Measurements from ENCODE around the gene CDC20.

Gene CDC20

DNA sequence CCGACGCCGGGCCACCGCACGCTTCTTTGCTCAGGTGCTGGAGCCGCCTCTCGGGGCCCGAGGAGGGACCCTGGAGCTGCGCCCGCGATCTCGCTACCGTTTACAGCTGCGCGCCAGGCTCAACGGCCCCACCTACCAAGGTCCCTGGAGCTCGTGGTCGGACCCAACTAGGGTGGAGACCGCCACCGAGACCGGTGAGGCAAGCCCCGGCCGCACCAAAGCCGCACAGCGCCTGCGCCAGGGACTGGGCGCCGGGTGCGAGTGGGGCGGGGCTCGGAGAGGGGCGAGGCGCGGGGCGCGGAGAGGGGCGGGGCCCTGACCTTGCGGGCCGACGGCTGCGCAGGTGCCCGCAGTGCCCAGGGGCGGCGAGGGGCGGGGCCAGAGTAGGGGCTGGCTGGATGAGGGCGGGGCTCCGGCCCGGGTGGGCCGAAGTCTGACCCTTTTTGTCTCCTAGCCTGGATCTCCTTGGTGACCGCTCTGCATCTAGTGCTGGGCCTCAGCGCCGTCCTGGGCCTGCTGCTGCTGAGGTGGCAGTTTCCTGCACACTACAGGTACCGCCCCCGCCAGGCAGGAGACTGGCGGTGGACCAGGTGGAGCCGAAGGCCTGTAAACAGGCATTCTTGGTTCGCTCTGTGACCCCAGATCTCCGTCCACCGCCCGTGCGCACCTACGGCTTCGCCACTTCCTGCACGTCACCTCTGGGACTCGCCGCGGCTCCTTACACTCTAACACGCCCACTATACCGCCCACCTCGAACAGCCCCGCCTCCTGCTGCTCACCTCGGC, 9.8 kb upstream of the CDC20 start:
- TF ChIP-seq, protein P1, sequence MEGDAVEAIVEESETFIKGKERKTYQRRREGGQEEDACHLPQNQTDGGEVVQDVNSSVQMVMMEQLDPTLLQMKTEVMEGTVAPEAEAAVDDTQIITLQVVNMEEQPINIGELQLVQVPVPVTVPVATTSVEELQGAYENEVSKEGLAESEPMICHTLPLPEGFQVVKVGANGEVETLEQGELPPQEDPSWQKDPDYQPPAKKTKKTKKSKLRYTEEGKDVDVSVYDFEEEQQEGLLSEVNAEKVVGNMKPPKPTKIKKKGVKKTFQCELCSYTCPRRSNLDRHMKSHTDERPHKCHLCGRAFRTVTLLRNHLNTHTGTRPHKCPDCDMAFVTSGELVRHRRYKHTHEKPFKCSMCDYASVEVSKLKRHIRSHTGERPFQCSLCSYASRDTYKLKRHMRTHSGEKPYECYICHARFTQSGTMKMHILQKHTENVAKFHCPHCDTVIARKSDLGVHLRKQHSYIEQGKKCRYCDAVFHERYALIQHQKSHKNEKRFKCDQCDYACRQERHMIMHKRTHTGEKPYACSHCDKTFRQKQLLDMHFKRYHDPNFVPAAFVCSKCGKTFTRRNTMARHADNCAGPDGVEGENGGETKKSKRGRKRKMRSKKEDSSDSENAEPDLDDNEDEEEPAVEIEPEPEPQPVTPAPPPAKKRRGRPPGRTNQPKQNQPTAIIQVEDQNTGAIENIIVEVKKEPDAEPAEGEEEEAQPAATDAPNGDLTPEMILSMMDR (conservative IDR thresholded peaks at IDR 0.05; ENCODE audit: low read depth): no peak
- ChIA-PET POLR2A (ENCODE audit: low non-redundant PET) (no interaction called here), CTCF (interaction anchor here (0.7 to 0.9 kb wide), 3 partner anchors 63 to 122 kb away, joined by 3 to 5 read pairs (median 4); partner anchors contain the start of gene C1orf210)
- DNase-seq (ENCODE audit: low spot score): peak; percentile 85
- H3K27ac ChIP-seq: peak overlapping the region; percentile 93

- CTCF ChIA-PET: interaction anchor here (0.7 kb wide), 1 partner anchor 213 kb away, joined by 4 read pairs; no protein-coding TSS in a partner anchor
- DNase-seq (ENCODE audit: low spot score): no peak
- TF ChIP-seq, protein P1 (conservative IDR thresholded peaks at IDR 0.05; ENCODE audit: low read depth): no peak
- H3K27ac ChIP-seq: peak overlapping the region; percentile 93
- POLR2A ChIA-PET (ENCODE audit: low non-redundant PET): no interaction called here
These were observed 9.0 kb upstream of the CDC20 start for GRCh38 chr1:43349594-43350306.

- H3K27ac ChIP-seq: no peak overlapping the region; the same call in 1 of the 2 replicates
- CTCF ChIA-PET: no interaction called here
- POLR2A ChIA-PET (ENCODE audit: low non-redundant PET): no interaction called here
- TF ChIP-seq, protein P1 (conservative IDR thresholded peaks at IDR 0.05; ENCODE audit: low read depth): no peak
- DNase-seq (ENCODE audit: low spot score): no peak
These were observed 7.8 kb upstream of the CDC20 start for GRCh38 chr1:43350976-43351375.

DNA sequence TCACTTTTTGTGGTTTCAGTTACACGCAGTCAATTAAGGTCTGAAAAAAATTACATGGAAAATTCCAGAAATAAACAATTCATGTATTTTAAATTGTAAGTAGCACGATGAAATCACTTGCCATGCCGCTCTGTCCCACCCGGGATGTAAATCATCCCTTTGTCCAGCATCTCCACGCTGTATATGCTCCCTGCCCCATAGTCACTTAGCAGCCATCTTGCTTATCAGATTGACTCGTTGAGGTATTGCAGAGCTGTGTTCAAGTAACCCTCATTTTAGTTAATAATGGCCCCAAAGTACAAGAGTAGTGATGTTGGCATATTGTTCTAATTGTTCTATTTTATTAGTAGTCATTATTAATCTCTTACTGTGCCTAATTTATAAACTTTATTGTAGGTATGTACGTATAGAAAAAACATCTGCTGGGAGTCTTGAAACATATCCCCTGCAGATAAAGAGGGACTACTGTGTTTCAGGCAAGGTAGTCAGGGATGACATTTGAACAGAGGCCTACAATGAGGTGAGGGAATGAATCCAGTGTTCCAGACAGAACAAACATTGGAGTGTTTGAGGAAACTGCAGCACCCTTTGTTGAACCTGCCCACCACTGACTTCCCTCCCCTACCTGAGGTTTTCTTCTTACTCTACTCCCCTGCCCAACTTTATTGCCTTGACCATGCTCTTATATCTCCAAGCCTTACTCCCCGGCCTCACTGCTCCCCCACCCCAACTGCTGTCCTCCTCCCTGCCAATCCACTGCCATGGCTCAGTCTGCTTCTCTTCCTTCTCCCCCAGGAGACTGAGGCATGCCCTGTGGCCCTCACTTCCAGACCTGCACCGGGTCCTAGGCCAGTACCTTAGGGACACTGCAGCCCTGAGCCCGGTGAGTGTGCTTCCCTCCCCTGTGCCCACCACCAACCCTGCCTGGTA, 7.1 kb upstream of the CDC20 start:
- ChIA-PET POLR2A (ENCODE audit: low non-redundant PET) (no interaction called here), CTCF (interaction anchor here (0.6 kb wide), 1 partner anchor 82 kb away, joined by 3 read pairs; the partner anchor contains the start of gene TMEM125)
- no peak for DNase-seq (ENCODE audit: low spot score)
- H3K27ac ChIP-seq: peak overlapping the region; percentile 22; the same call in 1 of the 2 replicates
- TF ChIP-seq, protein P1 (conservative IDR thresholded peaks at IDR 0.05; ENCODE audit: low read depth): no peak

DNA sequence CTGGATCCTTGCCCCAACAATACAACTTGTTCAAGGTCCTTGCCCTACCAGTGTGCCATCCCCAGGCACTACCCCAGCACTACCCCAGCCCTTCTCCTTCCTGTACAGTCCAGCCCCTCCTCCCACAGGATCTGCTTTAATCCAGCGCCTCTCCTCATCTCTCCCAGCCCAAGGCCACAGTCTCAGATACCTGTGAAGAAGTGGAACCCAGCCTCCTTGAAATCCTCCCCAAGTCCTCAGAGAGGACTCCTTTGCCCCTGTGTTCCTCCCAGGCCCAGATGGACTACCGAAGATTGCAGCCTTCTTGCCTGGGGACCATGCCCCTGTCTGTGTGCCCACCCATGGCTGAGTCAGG, 6.5 kb upstream of the CDC20 start:
- TF ChIP-seq, protein P1 (conservative IDR thresholded peaks at IDR 0.05; ENCODE audit: low read depth): no peak
- H3K27ac ChIP-seq: peak overlapping the region; percentile 22; the same call in 1 of the 2 replicates
- ChIA-PET POLR2A (ENCODE audit: low non-redundant PET) (no interaction called here), CTCF (interaction anchor here (0.6 to 0.7 kb wide), 2 partner anchors 82 to 506 kb away, joined by 3 to 4 read pairs; partner anchors contain the start of gene TMEM125)
- no peak for DNase-seq (ENCODE audit: low spot score)

Measured in RWPE1 (cell line).